K562 (cell line): ENCODE measurements around the gene FAR1. TPM values are rescaled to one million over a fixed set of nuclear protein-coding genes. Genes with fewer than 3 reads are reported as not detected.
A peak's percentile ranks its signal among the peaks of the same experiment; 100 is the strongest.

Source experiments
- ATAC-seq: fragments of 200-7000 bp; cut with Tn5 transposase; 3 replicates; pipeline ENCODE4 v1.9.1; 2020; ENCODE audit warnings: moderate library complexity
- BruUV-seq: library from RNA; stranded (reverse); fragments of 400-500 nt; replicated peaks from 2 replicates; lab custom pipeline; 2021; lab: Mats Ljungman, UMichigan
- CTCF ChIA-PET: fragments of 300-600 bp; formaldehyde crosslinking; extraction: SDS; loops from one replicate; lab custom pipeline; 2021; ENCODE audit warnings: low intra/inter-chr PET ratio; lab: Yijun Ruan, JAX
- POLR2A ChIA-PET: fragments of 300-600, 350-650 bp; sonication (Branson Sonifier 250); formaldehyde crosslinking; extraction: SDS; loops from one replicate; lab custom pipeline; 2021; ENCODE audit warnings: antibody characterized with exemption, inconsistent platforms; lab: Yijun Ruan, JAX
- DNase-seq, 4 experiments: peaks; one replicate each; pipeline versions ENCODE4 v3.0.0 to v3.0.0-alpha.2; 2011 to 2018; ENCODE audit warnings: low spot score in 3 of 4, mixed read lengths in 3 of 4; ENCODE audit errors: extremely low read depth in 1 of 4
- FAIRE-seq: peaks from 2 replicates; lab custom pipeline; 2011; peaks lifted over from hg19 to GRCh38; lab: Jason Lieb, UNC
- H2AFZ ChIP-seq: 2 replicates; pipeline ENCODE4 v1.6.0; 2011; ENCODE audit warnings: low read depth, low read length, control low read depth, inconsistent platforms
- H3K27ac ChIP-seq: fragments of 200-600 bp; 3 replicates; pipeline ENCODE4 v1.8.0; 2011; ENCODE audit warnings: low read depth, mild to moderate bottlenecking, control low read depth, inconsistent platforms, low read length, moderate library complexity, mixed read lengths; ENCODE audit errors: extremely low read depth
- H3K27me3 ChIP-seq, 2 experiments: fragments of 300-600 bp in 1 of 2; 2 replicates in 1 of 2; 3 replicates in 1 of 2; pipeline versions ENCODE4 v1.6.0 to v1.8.0; 2011; ENCODE audit warnings: inconsistent platforms in 2 of 2, low read length in 2 of 2, mild to moderate bottlenecking in 1 of 2, mixed read lengths in 1 of 2, moderate library complexity in 1 of 2; ENCODE audit not compliant: control insufficient read depth in 2 of 2, insufficient read depth in 2 of 2
- H3K36me3 ChIP-seq: fragments of 300-600 bp; 3 replicates; pipeline ENCODE4 v1.8.0; 2011; ENCODE audit warnings: mild to moderate bottlenecking, low read length, inconsistent platforms; ENCODE audit not compliant: control insufficient read depth, insufficient read depth
- H3K4me1 ChIP-seq, 2 experiments: fragments of 200-600 bp in 1 of 2; replicated peaks in 1 of 2; 2 replicates in 1 of 2; 3 replicates in 1 of 2; pipeline versions ENCODE4 v1.5.1 to v1.8.0; 2011; ENCODE audit warnings: inconsistent platforms in 2 of 2, low read length in 2 of 2, mild to moderate bottlenecking in 1 of 2, mixed read lengths in 1 of 2, moderate library complexity in 1 of 2; ENCODE audit not compliant: control insufficient read depth in 2 of 2, insufficient read depth in 2 of 2
- H3K4me2 ChIP-seq: 2 replicates; pipeline ENCODE4 v1.6.1; 2011; ENCODE audit warnings: low read length, control low read depth, inconsistent platforms, mixed read lengths; ENCODE audit not compliant: insufficient read depth
- H3K4me3 ChIP-seq: fragments of 200-600 bp; sonication (generic), shearing (Covaris generic); 2 replicates; pipeline ENCODE4 v1.5.1; 2016; ENCODE audit warnings: control low read depth, inconsistent platforms
- H3K79me2 ChIP-seq: fragments of 200-600 bp; 3 replicates; pipeline ENCODE4 v1.8.0; 2011; ENCODE audit warnings: low read length, inconsistent platforms; ENCODE audit not compliant: control insufficient read depth, insufficient read depth
- H3K9ac ChIP-seq, 2 experiments: 2 replicates each; pipeline versions ENCODE4 v1.6.0 to v1.6.1; 2011; ENCODE audit warnings: low read depth in 2 of 2, low read length in 2 of 2, control low read depth in 1 of 2, inconsistent platforms in 1 of 2, mild to moderate bottlenecking in 1 of 2, mixed read lengths in 1 of 2; ENCODE audit not compliant: insufficient read depth in 1 of 2
- H3K9me1 ChIP-seq: one replicate; pipeline ENCODE4 v1.6.0; 2011; ENCODE audit warnings: inconsistent platforms, mild to moderate bottlenecking, low read length, moderate library complexity; ENCODE audit not compliant: control insufficient read depth, insufficient read depth
- H3K9me3 ChIP-seq: replicated peaks from 2 replicates; pipeline ENCODE4 v1.5.1; 2011; ENCODE audit warnings: low read depth, low read length, inconsistent platforms; ENCODE audit not compliant: control insufficient read depth, insufficient read depth
- H4K20me1 ChIP-seq: replicated peaks from 2 replicates; pipeline ENCODE4 v1.6.1; 2011; ENCODE audit warnings: low read length, inconsistent platforms, mixed read lengths; ENCODE audit not compliant: control insufficient read depth, insufficient read depth
- ARNT ChIP-seq, 2 experiments: fragments of 450-650 bp; IDR thresholded peaks; 2 replicates each; pipeline ENCODE4 v1.6.1; 2016; ENCODE audit warnings: mild to moderate bottlenecking in 1 of 2
- FOSL1 ChIP-seq: fragments of 200-800 bp; sonication (Bioruptor generic); conservative IDR thresholded peaks from 2 replicates; pipeline ENCODE4 v1.6.1; 2016; ENCODE audit warnings: missing genetic modification characterization, missing compliant biosample characterization
- JUND ChIP-seq, 2 experiments: IDR thresholded peaks; 2 replicates in 1 of 2; 3 replicates in 1 of 2; pipeline ENCODE4 v1.6.1; 2011; ENCODE audit warnings: borderline replicate concordance in 2 of 2, low read depth in 2 of 2, low read length in 2 of 2, improper control_type of control experiment in 1 of 2, missing biosample characterization in 1 of 2, missing genetic modification characterization in 1 of 2, missing genetic modification reagents in 1 of 2
- L3MBTL2 ChIP-seq: fragments of 450-650 bp; IDR thresholded peaks from 2 replicates; pipeline ENCODE4 v1.6.1; 2016; ENCODE audit warnings: mild to moderate bottlenecking, moderate library complexity
- ZNF407 ChIP-seq: fragments of 450-650 bp; IDR thresholded peaks from 2 replicates; pipeline ENCODE4 v1.6.1; 2016; ENCODE audit warnings: low read depth
- WGBS: fragments of 100-300 bp; shearing (Covaris generic); methylation state at CpG from one replicate; pipeline ENCODE4 v1.1.6; 2016; ENCODE audit warnings: low coverage, mixed read lengths; ENCODE audit not compliant: insufficient coverage; ENCODE audit errors: missing lambda C conversion rate; 5-methylcytosine and 5-hydroxymethylcytosine counted together
- in situ Hi-C: fragments of 300-500 bp; cut with MboI; formaldehyde crosslinking; loops from 4 replicates; pipeline ENCODE4 v1.15.0; 2018; ENCODE audit warnings: inconsistent platforms, mixed read lengths
- intact Hi-C: fragments of 100-400 bp; cut with micrococcal nuclease; formaldehyde crosslinking; loops from 2 replicates; pipeline ENCODE4 v1.14.2; 2022
- polyA plus RNA-seq, 8 experiments: library from polyadenylated mRNA; depleted of rRNA in 4 of 8; stranded (reverse) in 5 of 8; unstranded in 3 of 8; fragments of >200 nt; fragmentation: Nextera tagmentation in 2 of 8; fragmentation: Illumina TruSeq in 1 of 8; extraction: Ambion mirVana in 2 of 8; extraction: Trizol in 1 of 8; gene quantifications; 2 replicates each; pipeline versions ENCODE4 v1.2.1 to v1.2.3, GENCODE V29; 2011 to 2014; ENCODE audit warnings: inconsistent platforms in 1 of 8, missing spikeins in 1 of 8
- total RNA-seq, 7 experiments: library from RNA; depleted of rRNA in 6 of 7; stranded (reverse); fragments of >200 nt in 6 of 7; fragmentation: Illumina TruSeq in 2 of 7; extraction: Trizol in 2 of 7; gene quantifications; 2 replicates each; pipeline versions ENCODE4 v1.2.1 to v1.2.3, GENCODE V29; 2011 to 2021; ENCODE audit warnings: low replicate concordance in 1 of 7
- TF ChIP-seq, protein P1 (sequence below), 2 experiments: fragments of 450-650 bp in 1 of 2; sonication (generic) in 1 of 2; formaldehyde crosslinking in 1 of 2; IDR thresholded peaks in 1 of 2; conservative IDR thresholded peaks in 1 of 2; 2 replicates each; pipeline versions ENCODE4 v1.6.1 to v1.8.1; 2016 to 2023; ENCODE audit warnings: mild to moderate bottlenecking in 2 of 2, moderate library complexity in 2 of 2, inconsistent platforms in 1 of 2, missing genetic modification reagents in 1 of 2

Gene FAR1
- total and polyA plus RNA-seq, 9 of the 15 experiments (the other 6 are each of a cell fraction or from before 2014, with no cell fraction given): 17.7 to 88.2 (median 52.6) TPM

- no peak for TF ChIP-seq ZNF407
Observed at GRCh38 chr11:13713982-13714381, 45.5 kb downstream of the FAR1 start (continued).

DNA sequence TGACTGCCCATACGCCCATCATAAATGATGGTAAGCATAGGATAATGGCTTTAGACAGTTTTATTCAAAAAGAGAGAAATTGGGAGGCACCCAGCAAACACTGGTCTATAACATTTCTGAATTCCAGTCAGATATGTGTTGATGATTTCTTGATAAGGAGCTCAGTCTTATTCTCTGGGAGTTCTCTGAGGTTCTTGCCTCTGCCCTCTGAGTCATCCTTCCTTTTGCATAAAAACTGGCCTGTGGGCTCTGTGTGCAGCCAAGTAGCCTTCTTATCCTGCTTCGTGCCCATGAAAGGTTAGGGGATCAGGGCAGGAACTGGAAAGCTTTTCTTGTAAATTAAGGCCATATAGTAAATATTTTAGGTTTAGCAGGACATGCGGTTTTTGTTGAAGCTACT, 48.9 kb downstream of the FAR1 start:
- 0 out of 3 replicates have a peak, but pooled peaks have one; percentile 50 for ATAC-seq
- intact Hi-C loops: no loop called here
- CTCF ChIA-PET: no interaction called here

More for the DNA sequence above, 48.9 kb downstream of the FAR1 start:
- no peaks in the 10 kb centered on the region for H3K9me1 ChIP-seq
- no peaks in the 10 kb centered on the region for H3K79me2 ChIP-seq
- H3K9me3 ChIP-seq: no peaks in the 10 kb centered on the region
- WGBS: 61% methylated on average over 3 of the region's 3 CpGs
- peaks cover 77% of the 10 kb centered on the region for H3K36me3 ChIP-seq
- H3K4me2 ChIP-seq: no peak overlapping the region
- H3K4me1 ChIP-seq: no peaks in the 10 kb centered on the region; a peak in 1 of 5 replicates
- DNase-seq (peak in 1 of 4 experiments; percentile 20), FAIRE-seq (no peak)
- POLR2A ChIA-PET: interaction anchor here (0.8 kb wide), 1 partner anchor 10 kb away, joined by 3 read pairs; no protein-coding TSS in a partner anchor
- H2AFZ ChIP-seq: no peak overlapping the region
- H3K4me3 ChIP-seq: no peak overlapping the region
- no peak overlapping the region for H3K27ac ChIP-seq
- no TSS peak for BruUV-seq
- no peaks in the 10 kb centered on the region for H3K27me3 ChIP-seq
- peak; percentile 74 for TF ChIP-seq FOSL1
- TF ChIP-seq ARNT (IDR thresholded peaks at IDR 0.05): no peak
- TF ChIP-seq L3MBTL2: no peak
- TF ChIP-seq JUND (IDR thresholded peaks at IDR 0.05; ENCODE audit: borderline replicate concordance, low read depth, low read length): peak; percentile 62; the same call in 1 of the 2 replicates
- peak; percentile 46; the same call in 1 of the 3 replicates for TF ChIP-seq JUND (tag; IDR thresholded peaks at IDR 0.05; ENCODE audit: borderline replicate concordance, low read depth, low read length)
- TF ChIP-seq, protein P1, sequence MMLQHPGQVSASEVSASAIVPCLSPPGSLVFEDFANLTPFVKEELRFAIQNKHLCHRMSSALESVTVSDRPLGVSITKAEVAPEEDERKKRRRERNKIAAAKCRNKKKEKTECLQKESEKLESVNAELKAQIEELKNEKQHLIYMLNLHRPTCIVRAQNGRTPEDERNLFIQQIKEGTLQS (IDR thresholded peaks at IDR 0.05): peak; percentile 36; the same call in 1 of the 2 replicates
- TF ChIP-seq, protein P1 (CRISPR knock-in tag; conservative IDR thresholded peaks at IDR 0.05): no peak
- H4K20me1 ChIP-seq: no peaks in the 10 kb centered on the region
- no peak overlapping the region for H3K9ac ChIP-seq
- in situ Hi-C loops: no loop called here
